ENCODE measurements around the gene FAM169A. TPM values are rescaled to one million over a fixed set of nuclear protein-coding genes. Genes with fewer than 3 reads are reported as not detected.

Gene FAM169A
- total and polyA plus RNA-seq, 2 of the 4 experiments (the other 2 are of a cell fraction) = under 0.01 TPM; not detected in 1

DNA sequence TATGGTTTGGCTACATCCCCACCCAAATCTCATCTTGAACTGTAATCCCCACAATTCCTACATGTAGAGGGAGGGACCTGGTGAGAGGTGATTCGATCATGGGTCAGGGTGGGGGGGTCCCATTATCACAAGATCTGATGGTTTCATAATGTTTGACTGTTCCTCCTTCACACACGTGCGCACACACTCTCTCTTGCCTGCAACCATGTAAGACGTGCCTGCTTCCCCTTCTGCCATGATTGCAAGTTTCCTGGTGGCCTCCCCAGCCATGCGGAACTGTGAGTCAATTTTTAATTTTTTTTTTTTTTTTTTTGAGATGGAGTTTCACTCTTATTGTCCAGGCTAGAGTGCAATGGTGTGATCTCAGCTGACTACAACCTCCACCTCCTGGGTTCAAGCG is 27.0 kb downstream of the FAM169A start:
- Histone ChIP-seq H3K4me2 (ENCODE audit: low read depth, low read length) (no peak overlapping the region), H3K9me1 (ENCODE audit: insufficient read depth, low read length) (no peaks in the 10 kb centered on the region), H4K91ac (ENCODE audit: insufficient read depth, low read depth, low read length) (no peak overlapping the region), H3K9me3 (ENCODE audit: control insufficient read depth, insufficient read depth, low read length) (no peaks in the 10 kb centered on the region), H3K56ac (ENCODE audit: extremely low read depth, insufficient read depth, low read length) (no peak overlapping the region), H3K79me1 (ENCODE audit: low read depth in 1 of 2, low read length in 2 of 2) (no peaks in the 10 kb centered on the region), H3K27me3 (ENCODE audit: control insufficient read depth, insufficient read depth, low read length) (no peaks in the 10 kb centered on the region), H3K18ac (ENCODE audit: low read depth, low read length) (no peak overlapping the region), H2AFZ (replicated peaks; ENCODE audit: low read length, poor library complexity) (no peak overlapping the region), H3K4me1 (ENCODE audit: control insufficient read depth, insufficient read depth, low read length) (no peaks in the 10 kb centered on the region), H2BK20ac (ENCODE audit: low read depth, low read length) (no peak overlapping the region), H2BK5ac (ENCODE audit: low read depth, low read length, poor library complexity, severe bottlenecking) (no peak overlapping the region), H3K14ac (replicated peaks; ENCODE audit: low read depth, low read length) (no peak overlapping the region), H2BK15ac (ENCODE audit: low read depth, low read length) (no peak overlapping the region), H2AK5ac (ENCODE audit: low read depth, low read length) (no peak overlapping the region), H4K5ac (ENCODE audit: low read depth, low read length) (no peak overlapping the region), H3K27ac (ENCODE audit: insufficient read depth, low read length) (no peak overlapping the region), H4K20me1 (ENCODE audit: insufficient read depth, low read length) (no peaks in the 10 kb centered on the region), H3K36me3 (ENCODE audit: control insufficient read depth, insufficient read depth, low read length) (no peaks in the 10 kb centered on the region), H3K9ac (ENCODE audit: low read depth, low read length) (no peak overlapping the region), H3K23ac (ENCODE audit: low read depth, low read length) (no peak overlapping the region), H2BK120ac (ENCODE audit: low read depth, low read length) (no peak overlapping the region), H3K4ac (ENCODE audit: low read depth, low read length) (no peak overlapping the region), H3K4me3 (ENCODE audit: insufficient read depth, low read depth, low read length) (no peak overlapping the region), H4K8ac (ENCODE audit: low read depth in 2 of 2, low read length in 2 of 2) (no peak overlapping the region), H2AK9ac (replicated peaks; ENCODE audit: low read depth, low read length, poor library complexity) (no peak overlapping the region)
- no peak for ATAC-seq (ENCODE audit: low read depth)
- CTCF ChIA-PET = no interaction called here
- intact Hi-C loops (cut with micrococcal nuclease) (no loop called here), in situ Hi-C loops (cut with MboI; ENCODE audit: low sequenced_read_pairs) (no loop called here), dilution Hi-C loops (cut with HindIII; ENCODE audit: low sequenced_read_pairs, unreplicated experiment) (no loop called here)
- no CpG with 5 or more reads among the region's 6 CpGs for WGBS, 2 experiments (ENCODE audit: extremely low coverage in 2 of 2, insufficient read length in 1 of 2)
- TF ChIP-seq BHLHE40 (IDR thresholded peaks at IDR 0.05; ENCODE audit: low read depth, low read length) (no peak), RCOR1 (IDR thresholded peaks at IDR 0.05; ENCODE audit: insufficient replicate concordance, low read length) (no peak), CEBPB (IDR thresholded peaks at IDR 0.05; ENCODE audit: low read depth, low read length) (no peak), RFX5 (IDR thresholded peaks at IDR 0.05; ENCODE audit: low read depth, low read length) (no peak)
- TF ChIP-seq, protein P1, sequence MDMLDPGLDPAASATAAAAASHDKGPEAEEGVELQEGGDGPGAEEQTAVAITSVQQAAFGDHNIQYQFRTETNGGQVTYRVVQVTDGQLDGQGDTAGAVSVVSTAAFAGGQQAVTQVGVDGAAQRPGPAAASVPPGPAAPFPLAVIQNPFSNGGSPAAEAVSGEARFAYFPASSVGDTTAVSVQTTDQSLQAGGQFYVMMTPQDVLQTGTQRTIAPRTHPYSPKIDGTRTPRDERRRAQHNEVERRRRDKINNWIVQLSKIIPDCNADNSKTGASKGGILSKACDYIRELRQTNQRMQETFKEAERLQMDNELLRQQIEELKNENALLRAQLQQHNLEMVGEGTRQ (IDR thresholded peaks at IDR 0.05; ENCODE audit: low read depth, low read length) = no peak
- no peak for DNase-seq
- POLR2A ChIA-PET (ENCODE audit: unreplicated experiment) = interaction anchor here (0.6 kb wide), 1 partner anchor 38 kb away, joined by 3 read pairs; no protein-coding TSS in a partner anchor
- BruUV-seq (replicated peaks) = no TSS peak
